ENCODE measurements around the gene MARCHF7. TPM values are rescaled to one million over a fixed set of nuclear protein-coding genes. Genes with fewer than 3 reads are reported as not detected.
A peak's percentile ranks its signal among the peaks of the same experiment; 100 is the strongest.

Gene MARCHF7
- total RNA-seq, 1 donor from 2014 or later, result 78.7 TPM

DNA sequence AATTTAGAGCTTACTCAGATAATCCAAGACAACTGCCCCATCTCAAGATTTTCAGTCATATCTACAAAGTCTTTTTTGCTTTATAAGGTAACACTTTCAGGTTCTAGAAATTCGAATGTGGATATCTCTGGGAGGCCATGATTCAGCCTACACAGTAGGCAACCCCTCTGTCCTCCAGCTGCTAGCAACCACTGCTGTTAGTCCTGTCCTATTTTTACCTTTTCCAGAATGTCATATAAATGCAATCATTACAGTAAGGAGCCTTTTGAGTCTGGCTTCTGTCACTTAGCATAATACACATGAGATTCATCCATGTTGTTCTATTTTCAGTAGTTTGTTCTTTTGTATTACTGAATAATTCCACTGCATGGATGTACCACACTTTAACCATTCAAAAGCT is 28.5 kb upstream of the MARCHF7 start:
- H3K9me3 Mint-ChIP-seq (ENCODE audit: low read depth), result no peaks in the 10 kb centered on the region
- TF ChIP-seq, protein P1, sequence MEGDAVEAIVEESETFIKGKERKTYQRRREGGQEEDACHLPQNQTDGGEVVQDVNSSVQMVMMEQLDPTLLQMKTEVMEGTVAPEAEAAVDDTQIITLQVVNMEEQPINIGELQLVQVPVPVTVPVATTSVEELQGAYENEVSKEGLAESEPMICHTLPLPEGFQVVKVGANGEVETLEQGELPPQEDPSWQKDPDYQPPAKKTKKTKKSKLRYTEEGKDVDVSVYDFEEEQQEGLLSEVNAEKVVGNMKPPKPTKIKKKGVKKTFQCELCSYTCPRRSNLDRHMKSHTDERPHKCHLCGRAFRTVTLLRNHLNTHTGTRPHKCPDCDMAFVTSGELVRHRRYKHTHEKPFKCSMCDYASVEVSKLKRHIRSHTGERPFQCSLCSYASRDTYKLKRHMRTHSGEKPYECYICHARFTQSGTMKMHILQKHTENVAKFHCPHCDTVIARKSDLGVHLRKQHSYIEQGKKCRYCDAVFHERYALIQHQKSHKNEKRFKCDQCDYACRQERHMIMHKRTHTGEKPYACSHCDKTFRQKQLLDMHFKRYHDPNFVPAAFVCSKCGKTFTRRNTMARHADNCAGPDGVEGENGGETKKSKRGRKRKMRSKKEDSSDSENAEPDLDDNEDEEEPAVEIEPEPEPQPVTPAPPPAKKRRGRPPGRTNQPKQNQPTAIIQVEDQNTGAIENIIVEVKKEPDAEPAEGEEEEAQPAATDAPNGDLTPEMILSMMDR (IDR thresholded peaks at IDR 0.05), result no peak
- no peaks in the 10 kb centered on the region for H3K36me3 Mint-ChIP-seq (ENCODE audit: low read depth)
- peak overlapping the region; percentile 45 for H3K27ac Mint-ChIP-seq (ENCODE audit: unreplicated experiment)
- H3K4me3 Mint-ChIP-seq (ENCODE audit: unreplicated experiment), result no peak overlapping the region
- no peaks in the 10 kb centered on the region for H3K27me3 Mint-ChIP-seq (ENCODE audit: low read depth)
- DNase-seq (ENCODE audit: low spot score), result no peak
- peaks cover 19% of the 10 kb centered on the region for H3K4me1 Mint-ChIP-seq (ENCODE audit: low read depth)

DNA sequence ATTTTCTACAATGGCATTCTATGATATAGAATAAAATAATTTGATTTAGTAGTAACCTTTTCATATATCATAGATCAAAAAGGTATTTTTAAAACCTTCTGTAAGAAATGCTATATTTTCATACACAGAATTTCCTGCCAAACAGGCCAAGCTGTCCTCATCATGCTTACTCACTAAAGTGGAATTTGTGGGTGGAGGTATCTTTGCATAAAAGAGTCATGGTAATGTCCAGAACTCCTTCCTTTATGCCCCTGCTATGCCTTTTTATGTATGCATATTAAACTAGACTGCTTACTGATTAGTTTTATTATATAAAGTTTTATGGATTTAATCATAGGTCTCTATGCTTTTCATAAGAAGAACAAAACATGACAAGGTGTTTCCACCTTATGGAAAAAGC is 27.5 kb upstream of the MARCHF7 start:
- no peaks in the 10 kb centered on the region for H3K36me3 Mint-ChIP-seq (ENCODE audit: low read depth)
- no peak for DNase-seq (ENCODE audit: low spot score)
- H3K4me3 Mint-ChIP-seq (ENCODE audit: unreplicated experiment), result no peak overlapping the region
- H3K9me3 Mint-ChIP-seq (ENCODE audit: low read depth), result no peaks in the 10 kb centered on the region
- H3K27ac Mint-ChIP-seq (ENCODE audit: unreplicated experiment), result no peak overlapping the region
- peaks cover 19% of the 10 kb centered on the region for H3K4me1 Mint-ChIP-seq (ENCODE audit: low read depth)
- H3K27me3 Mint-ChIP-seq (ENCODE audit: low read depth), result no peaks in the 10 kb centered on the region
- TF ChIP-seq, protein P1 (IDR thresholded peaks at IDR 0.05), result no peak

DNA sequence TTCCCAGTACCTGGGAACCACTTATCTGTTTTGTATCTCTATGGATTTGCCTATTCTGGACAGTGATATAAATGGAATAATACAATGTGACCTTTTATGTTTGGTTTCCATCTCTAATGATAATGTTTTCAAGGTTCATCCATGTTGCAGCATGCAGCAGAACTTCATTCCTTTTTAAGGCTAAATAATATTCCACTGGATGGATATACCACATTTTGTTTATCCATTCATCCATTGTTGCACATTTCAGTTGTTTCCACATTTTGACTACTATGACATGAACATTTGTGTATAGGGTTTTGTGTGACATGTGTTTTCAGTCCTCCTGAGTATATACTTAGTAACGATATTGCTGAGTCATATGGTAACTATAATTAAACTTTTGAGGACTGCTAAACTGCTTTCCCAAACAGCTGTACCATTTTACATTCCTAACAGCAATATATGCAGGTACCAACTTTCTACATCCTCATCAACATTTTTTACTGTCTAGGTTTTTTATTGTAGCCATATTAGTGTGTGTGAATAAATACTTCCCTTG is 17.7 kb upstream of the MARCHF7 start:
- H3K27ac Mint-ChIP-seq (ENCODE audit: unreplicated experiment), result no peak overlapping the region
- DNase-seq (ENCODE audit: low spot score), result no peak
- H3K4me1 Mint-ChIP-seq (ENCODE audit: low read depth), result no peaks in the 10 kb centered on the region
- H3K36me3 Mint-ChIP-seq (ENCODE audit: low read depth), result peaks cover 6% of the 10 kb centered on the region
- TF ChIP-seq, protein P1 (IDR thresholded peaks at IDR 0.05), result no peak
- H3K4me3 Mint-ChIP-seq (ENCODE audit: unreplicated experiment), result no peak overlapping the region
- peaks cover 12% of the 10 kb centered on the region for H3K9me3 Mint-ChIP-seq (ENCODE audit: low read depth)
- no peaks in the 10 kb centered on the region for H3K27me3 Mint-ChIP-seq (ENCODE audit: low read depth)

DNA sequence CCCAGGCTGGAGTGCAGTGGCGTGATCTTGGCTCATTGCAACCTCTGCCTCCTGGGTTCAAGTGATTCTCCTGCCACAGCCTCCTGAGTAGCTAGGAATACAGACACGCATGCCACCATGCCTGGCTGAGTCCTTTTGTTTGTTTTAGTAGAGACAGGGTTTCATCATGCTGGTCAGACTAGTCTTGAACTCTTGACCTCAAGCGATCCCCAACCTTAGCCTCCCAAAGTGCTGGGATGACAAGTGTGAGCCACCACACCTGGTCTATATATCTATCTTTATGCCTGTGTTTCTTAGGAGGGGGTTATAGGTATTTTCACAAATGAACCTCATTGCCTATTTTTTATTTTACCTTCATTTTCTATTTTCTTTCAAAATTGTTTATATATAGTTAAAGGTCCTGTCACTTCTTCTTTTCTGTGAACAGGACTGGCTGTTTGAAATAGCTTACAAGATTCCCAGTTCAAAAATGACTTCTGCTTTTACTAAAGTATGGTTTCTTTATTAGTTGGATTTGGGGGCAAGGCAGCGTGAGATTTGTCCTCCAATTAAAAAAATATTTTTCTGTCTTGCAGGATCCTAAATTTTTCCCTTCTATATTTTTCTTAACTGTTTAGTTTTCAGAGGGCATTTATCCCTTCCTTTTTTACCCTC is 16.4 kb upstream of the MARCHF7 start:
- TF ChIP-seq, protein P1 (IDR thresholded peaks at IDR 0.05), result no peak
- Mint-ChIP-seq H3K27me3 (ENCODE audit: low read depth) (no peaks in the 10 kb centered on the region), H3K9me3 (ENCODE audit: low read depth) (peaks cover 12% of the 10 kb centered on the region), H3K36me3 (ENCODE audit: low read depth) (peaks cover 7% of the 10 kb centered on the region), H3K27ac (ENCODE audit: unreplicated experiment) (no peak overlapping the region), H3K4me3 (ENCODE audit: unreplicated experiment) (no peak overlapping the region), H3K4me1 (ENCODE audit: low read depth) (no peaks in the 10 kb centered on the region)
- no peak for DNase-seq (ENCODE audit: low spot score)

DNA sequence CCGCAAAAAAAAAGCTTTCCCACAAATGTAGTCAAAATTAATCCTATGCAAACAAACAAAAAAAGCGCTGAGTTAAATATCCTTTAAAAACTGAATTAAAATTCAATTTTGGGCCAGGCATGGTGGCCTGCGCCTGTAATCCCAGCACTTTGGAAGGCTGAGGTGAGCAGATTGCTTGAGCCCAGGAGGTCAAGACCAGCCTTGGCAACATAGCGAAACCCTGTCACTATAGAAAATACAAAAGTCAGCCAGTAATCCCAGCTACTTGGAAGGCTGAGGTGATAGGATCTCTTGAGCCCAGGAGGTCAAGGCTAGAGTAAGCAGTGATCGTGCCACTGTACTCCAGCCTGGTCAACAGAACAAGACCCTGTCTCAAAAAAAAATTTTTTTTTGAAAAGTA is 8.8 kb upstream of the MARCHF7 start:
- Mint-ChIP-seq H3K4me3 (ENCODE audit: unreplicated experiment) (no peak overlapping the region), H3K27me3 (ENCODE audit: low read depth) (no peaks in the 10 kb centered on the region), H3K4me1 (ENCODE audit: low read depth) (no peaks in the 10 kb centered on the region), H3K36me3 (ENCODE audit: low read depth) (peaks cover 4% of the 10 kb centered on the region), H3K9me3 (ENCODE audit: low read depth) (no peaks in the 10 kb centered on the region), H3K27ac (ENCODE audit: unreplicated experiment) (no peak overlapping the region)
- TF ChIP-seq, protein P1 (IDR thresholded peaks at IDR 0.05), result no peak
- DNase-seq (ENCODE audit: low spot score), result no peak

Measured in chondrocyte (in vitro differentiated cells).